HepG2 (cell line): Measurements from ENCODE around the gene OR8D1. TPM values are rescaled to one million over a fixed set of nuclear protein-coding genes. Genes with fewer than 3 reads are reported as not detected.
"Not testable (repeated sequence)": the region's sequence is repeated elsewhere in the genome, so short reads cannot be mapped to it uniquely, and the experiment has no call there.

ENCODE experiments used
- ATAC-seq: fragments of 200-7000 bp; cut with Tn5 transposase; 3 replicates; pipeline ENCODE4 v1.9.1; 2020; ENCODE audit warnings: mild to moderate bottlenecking, moderate library complexity
- BruUV-seq: library from RNA; stranded (reverse); fragments of 400-500 nt; replicated peaks from 2 replicates; lab custom pipeline; 2021; lab: Mats Ljungman, UMichigan
- CTCF ChIA-PET: fragments of 300-600 bp; formaldehyde crosslinking; extraction: SDS; loops from one replicate; lab custom pipeline; 2021; ENCODE audit warnings: low total read pairs, inconsistent platforms, low intra/inter-chr PET ratio; lab: Yijun Ruan, JAX
- POLR2A ChIA-PET: fragments of 350-600 bp; sonication (Branson Sonifier 250); formaldehyde crosslinking; loops from one replicate; lab custom pipeline; 2020; ENCODE audit warnings: antibody characterized with exemption, inconsistent platforms; lab: Yijun Ruan, JAX
- DNase-seq: peaks from one replicate; pipeline ENCODE4 v3.0.0-alpha.2; 2015; ENCODE audit warnings: low spot score
- FAIRE-seq: peaks from 3 replicates; lab custom pipeline; 2011; peaks lifted over from hg19 to GRCh38; lab: Jason Lieb, UNC
- H2AFZ ChIP-seq: one replicate; pipeline ENCODE4 v1.6.1; 2011; ENCODE audit warnings: low read length, inconsistent platforms
- H3K27ac ChIP-seq: fragments of 300-600 bp; 3 replicates; pipeline ENCODE4 v1.8.0; 2011; ENCODE audit warnings: mixed run types, mild to moderate bottlenecking, mixed read lengths, low read length, inconsistent platforms; ENCODE audit not compliant: insufficient read depth; ENCODE audit errors: extremely low read length
- H3K27me3 ChIP-seq, 2 experiments: fragments of 200-600 bp in 1 of 2; 2 replicates in 1 of 2; 3 replicates in 1 of 2; pipeline versions ENCODE4 v1.6.0 to v1.8.0; 2011; ENCODE audit warnings: low read length in 2 of 2, mild to moderate bottlenecking in 2 of 2, moderate library complexity in 2 of 2, inconsistent platforms in 1 of 2; ENCODE audit not compliant: insufficient read depth in 2 of 2, control insufficient read depth in 1 of 2
- H3K36me3 ChIP-seq, 2 experiments: fragments of 200-600 bp in 1 of 2; replicated peaks in 1 of 2; 2 replicates in 1 of 2; 3 replicates in 1 of 2; pipeline versions ENCODE4 v1.5.1 to v1.8.0; 2011; ENCODE audit warnings: low read length in 2 of 2, inconsistent platforms in 1 of 2; ENCODE audit not compliant: insufficient read depth in 2 of 2, control insufficient read depth in 1 of 2
- H3K4me1 ChIP-seq: 2 replicates; pipeline ENCODE4 v1.5.1; 2012; ENCODE audit warnings: low read length, inconsistent platforms; ENCODE audit not compliant: insufficient read depth
- H3K4me2 ChIP-seq: 2 replicates; pipeline ENCODE4 v1.6.0; 2011; ENCODE audit warnings: low read depth, low read length, inconsistent platforms
- H3K4me3 ChIP-seq, 3 experiments: fragments of 200-600 bp in 1 of 3; sonication (generic), shearing (Covaris generic) in 1 of 3; replicated peaks in 1 of 3; 2 replicates each; pipeline ENCODE4 v1.5.1; 2011 to 2016; ENCODE audit warnings: low read length in 3 of 3, inconsistent platforms in 2 of 3, low read depth in 2 of 3, mild to moderate bottlenecking in 2 of 3, control low read depth in 1 of 3, mixed read lengths in 1 of 3; ENCODE audit not compliant: insufficient read depth in 1 of 3
- H3K79me2 ChIP-seq: one replicate; pipeline ENCODE4 v1.6.1; 2011; ENCODE audit warnings: low read length, inconsistent platforms; ENCODE audit not compliant: insufficient read depth
- H3K9ac ChIP-seq: 2 replicates; pipeline ENCODE4 v1.6.0; 2011; ENCODE audit warnings: mild to moderate bottlenecking, low read depth, low read length, inconsistent platforms; ENCODE audit not compliant: insufficient read depth
- H3K9me3 ChIP-seq: 2 replicates; pipeline ENCODE4 v1.5.1; 2012; ENCODE audit warnings: mild to moderate bottlenecking, low read length
- H4K20me1 ChIP-seq: 2 replicates; pipeline ENCODE4 v1.6.0; 2011; ENCODE audit warnings: inconsistent platforms, mild to moderate bottlenecking, low read length, moderate library complexity; ENCODE audit not compliant: insufficient read depth
- WGBS: methylation state at CpG from one replicate; pipeline ENCODE4 v1.1.6; 2017; ENCODE audit warnings: low lambda C conversion rate; 5-methylcytosine and 5-hydroxymethylcytosine counted together
- in situ Hi-C: cut with HindIII; loops from 2 replicates; pipeline ENCODE4 v1.10.0; 2017; ENCODE audit warnings: low pct_unique_long_range_greater_than_20kb; ENCODE audit not compliant: extremely low pct_ligation_motif_present
- intact Hi-C: fragments of 100-400 bp; cut with micrococcal nuclease; formaldehyde crosslinking; loops from one replicate; pipeline ENCODE4 v1.10.0; 2022; ENCODE audit not compliant: unreplicated experiment
- polyA plus RNA-seq, 8 experiments: library from polyadenylated mRNA; depleted of rRNA in 3 of 8; stranded (reverse) in 7 of 8; unstranded in 1 of 8; fragments of >200 nt; fragmentation: Illumina TruSeq in 4 of 8; extraction: Trizol in 4 of 8; gene quantifications; 2 replicates each; pipeline versions ENCODE4 v1.2.1 to v1.2.3, GENCODE V29; 2011 to 2016; ENCODE audit warnings: low read depth in 4 of 8, missing spikeins in 1 of 8, mixed read lengths in 1 of 8; ENCODE audit not compliant: insufficient read depth in 1 of 8
- total RNA-seq, 5 experiments: library from RNA; depleted of rRNA; stranded (reverse); fragments of >200 nt; fragmentation: Illumina TruSeq; extraction: Trizol; gene quantifications; 2 replicates each; pipeline ENCODE4 v1.2.3, GENCODE V29; 2016; ENCODE audit warnings: low read depth in 1 of 5
- TF ChIP-seq, protein P1 (sequence below): sonication (generic); formaldehyde crosslinking; IDR thresholded peaks from 2 replicates; pipeline ENCODE4 v1.4.0; 2020; ENCODE audit warnings: missing genetic modification reagents, borderline replicate concordance

OR8D1 gene
- total and polyA plus RNA-seq, 2 of the 13 experiments (the other 11 are each of a cell fraction or from before 2014, with no cell fraction given), result not detected

GRCh38 chr11:124274000-124274399, 39.7 kb downstream of the OR8D1 start:
- Histone ChIP-seq H3K4me3 (no peak overlapping the region), H3K9ac (no peak overlapping the region), H3K36me3 (no peaks in the 10 kb centered on the region), H3K9me3 (no peaks in the 10 kb centered on the region), H3K4me1 (no peaks in the 10 kb centered on the region), H2AFZ (no peak overlapping the region)
- in situ Hi-C loops, result no loop called here
- WGBS, result 22% methylated on average over 2 of the region's 2 CpGs
- TF ChIP-seq, protein P1, sequence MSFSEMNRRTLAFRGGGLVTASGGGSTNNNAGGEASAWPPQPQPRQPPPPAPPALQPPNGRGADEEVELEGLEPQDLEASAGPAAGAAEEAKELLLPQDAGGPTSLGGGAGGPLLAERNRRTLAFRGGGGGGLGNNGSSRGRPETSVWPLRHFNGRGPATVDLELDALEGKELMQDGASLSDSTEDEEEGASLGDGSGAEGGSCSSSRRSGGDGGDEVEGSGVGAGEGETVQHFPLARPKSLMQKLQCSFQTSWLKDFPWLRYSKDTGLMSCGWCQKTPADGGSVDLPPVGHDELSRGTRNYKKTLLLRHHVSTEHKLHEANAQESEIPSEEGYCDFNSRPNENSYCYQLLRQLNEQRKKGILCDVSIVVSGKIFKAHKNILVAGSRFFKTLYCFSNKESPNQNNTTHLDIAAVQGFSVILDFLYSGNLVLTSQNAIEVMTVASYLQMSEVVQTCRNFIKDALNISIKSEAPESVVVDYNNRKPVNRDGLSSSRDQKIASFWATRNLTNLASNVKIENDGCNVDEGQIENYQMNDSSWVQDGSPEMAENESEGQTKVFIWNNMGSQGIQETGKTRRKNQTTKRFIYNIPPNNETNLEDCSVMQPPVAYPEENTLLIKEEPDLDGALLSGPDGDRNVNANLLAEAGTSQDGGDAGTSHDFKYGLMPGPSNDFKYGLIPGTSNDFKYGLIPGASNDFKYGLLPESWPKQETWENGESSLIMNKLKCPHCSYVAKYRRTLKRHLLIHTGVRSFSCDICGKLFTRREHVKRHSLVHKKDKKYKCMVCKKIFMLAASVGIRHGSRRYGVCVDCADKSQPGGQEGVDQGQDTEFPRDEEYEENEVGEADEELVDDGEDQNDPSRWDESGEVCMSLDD (CRISPR knock-in tag), result no peak
- TF ChIP-seq, all 625 proteins: peak for 0
- intact Hi-C loops, result no loop called here
- DNase-seq, result no peak
- H4K20me1 ChIP-seq, result no peaks in the 10 kb centered on the region
- ATAC-seq, result no peak
- H3K27me3 ChIP-seq, result no peaks in the 10 kb centered on the region
- ChIA-PET POLR2A (no interaction called here), CTCF (no interaction called here)
- no peak for FAIRE-seq
- no peaks in the 10 kb centered on the region for H3K79me2 ChIP-seq
- BruUV-seq, result no TSS peak
- no peak overlapping the region for H3K27ac ChIP-seq
- no peak overlapping the region for H3K4me2 ChIP-seq

DNA sequence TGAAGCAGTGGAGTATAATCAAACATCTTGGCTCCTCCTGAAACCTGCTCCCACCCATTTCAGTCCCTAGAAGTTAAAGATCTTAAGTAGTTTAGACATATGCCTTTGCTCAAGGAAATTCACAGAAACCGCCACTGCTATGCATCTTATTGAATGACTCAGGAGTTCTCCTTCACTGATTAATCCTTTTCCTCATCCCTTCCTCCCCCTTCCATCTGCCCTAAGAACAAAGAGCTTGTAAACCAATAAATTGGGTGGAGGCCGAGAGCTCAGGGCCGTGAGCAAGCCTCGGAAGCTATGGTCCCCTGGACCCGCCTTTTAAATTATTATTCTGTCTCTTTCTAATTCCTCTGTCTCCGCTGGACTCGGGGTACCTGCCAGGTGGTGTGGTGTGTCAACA, 42.9 kb downstream of the OR8D1 start:
- H3K9me3 ChIP-seq, H3K79me2 ChIP-seq, H3K9ac ChIP-seq, H4K20me1 ChIP-seq, FAIRE-seq, in situ Hi-C loops, H3K4me2 ChIP-seq, H3K4me3 ChIP-seq, BruUV-seq, H3K36me3 ChIP-seq, H2AFZ ChIP-seq, H3K27ac ChIP-seq, H3K4me1 ChIP-seq, intact Hi-C loops, POLR2A ChIA-PET, DNase-seq, CTCF ChIA-PET, H3K27me3 ChIP-seq, ATAC-seq: not testable (repeated sequence)
- WGBS, result 7% methylated on average over 7 of the region's 7 CpGs

- H3K27ac ChIP-seq, DNase-seq, H3K36me3 ChIP-seq, ATAC-seq, in situ Hi-C loops, H3K4me1 ChIP-seq, BruUV-seq, POLR2A ChIA-PET, CTCF ChIA-PET, H3K4me2 ChIP-seq, H3K4me3 ChIP-seq, H4K20me1 ChIP-seq, H3K79me2 ChIP-seq, H2AFZ ChIP-seq, H3K27me3 ChIP-seq, FAIRE-seq, intact Hi-C loops, H3K9me3 ChIP-seq, H3K9ac ChIP-seq: not testable (repeated sequence)
- 14% methylated on average over 4 of the region's 4 CpGs for WGBS
Measured at GRCh38 chr11:124265041-124265440, 48.7 kb downstream of the OR8D1 start.
